RKO (cell line): Measurements from ENCODE around the gene HIPK2.

ENCODE experiments used
- DNase-seq: peaks from one replicate; pipeline ENCODE4 v3.0.0-alpha.2; 2016; ENCODE audit warnings: low spot score

HIPK2 gene

GRCh38 chr7:139783647-139784385, 6.0 kb upstream of the HIPK2 start:
- DNase-seq: peak; percentile 61

DNA sequence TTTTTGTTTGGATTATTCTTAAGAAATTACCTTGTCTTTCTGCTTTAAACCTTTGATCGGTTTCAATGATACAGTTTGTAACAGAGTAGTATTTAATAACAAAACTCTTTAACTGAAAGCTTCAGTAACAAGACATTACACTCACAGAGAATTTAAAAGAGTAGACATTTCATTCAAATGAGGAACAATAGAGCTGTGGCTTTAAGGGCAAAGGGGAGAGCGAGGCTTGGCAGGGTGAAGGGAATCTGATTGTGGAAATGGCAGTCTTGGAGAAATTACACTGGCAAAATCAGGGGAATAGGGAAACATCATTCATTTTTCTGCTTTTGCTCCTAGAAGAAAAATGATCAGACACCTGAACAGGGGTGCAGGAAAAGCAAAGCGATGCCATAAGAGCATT, 5.1 kb upstream of the HIPK2 start:
- no peak for DNase-seq

DNA sequence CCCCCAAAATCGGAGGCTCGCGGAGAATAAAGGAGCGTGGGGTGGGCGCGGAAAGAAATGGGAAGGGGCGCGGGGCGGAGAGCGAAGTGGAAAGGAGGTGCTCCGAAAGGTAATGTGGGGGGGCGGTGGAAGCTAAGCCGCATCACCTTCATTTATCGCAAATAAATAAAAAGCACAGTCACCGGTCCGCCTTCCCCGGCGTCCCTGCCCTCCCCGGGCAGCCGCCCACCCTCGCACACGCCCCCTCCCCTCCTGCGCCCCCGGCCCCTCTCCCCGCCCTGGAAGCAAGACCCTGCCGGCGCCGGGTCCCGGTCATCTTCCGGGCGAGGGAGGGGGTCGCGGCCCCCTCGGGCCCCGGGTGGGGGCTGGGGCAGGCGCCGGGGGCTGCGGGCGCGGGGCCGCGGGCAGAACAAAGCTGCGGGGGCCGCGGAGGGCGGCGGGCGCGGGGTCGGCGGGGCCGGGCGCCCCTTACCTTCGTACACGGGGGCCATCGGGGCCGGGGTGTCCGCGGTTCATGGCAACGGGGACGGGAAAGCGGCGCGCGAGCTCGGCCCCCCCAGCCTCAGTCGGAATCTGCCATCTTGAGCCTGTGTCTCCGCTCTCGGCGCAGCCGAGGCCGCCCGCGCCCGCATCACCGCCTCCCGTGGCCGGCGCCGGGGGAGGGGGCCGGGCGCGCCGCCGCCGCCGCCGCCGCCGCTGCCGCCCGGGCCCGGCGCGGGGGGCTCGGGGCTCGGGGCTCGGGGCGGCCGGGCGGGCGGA, 486 bp downstream of the HIPK2 start:
- peak; percentile 44 for DNase-seq

DNA sequence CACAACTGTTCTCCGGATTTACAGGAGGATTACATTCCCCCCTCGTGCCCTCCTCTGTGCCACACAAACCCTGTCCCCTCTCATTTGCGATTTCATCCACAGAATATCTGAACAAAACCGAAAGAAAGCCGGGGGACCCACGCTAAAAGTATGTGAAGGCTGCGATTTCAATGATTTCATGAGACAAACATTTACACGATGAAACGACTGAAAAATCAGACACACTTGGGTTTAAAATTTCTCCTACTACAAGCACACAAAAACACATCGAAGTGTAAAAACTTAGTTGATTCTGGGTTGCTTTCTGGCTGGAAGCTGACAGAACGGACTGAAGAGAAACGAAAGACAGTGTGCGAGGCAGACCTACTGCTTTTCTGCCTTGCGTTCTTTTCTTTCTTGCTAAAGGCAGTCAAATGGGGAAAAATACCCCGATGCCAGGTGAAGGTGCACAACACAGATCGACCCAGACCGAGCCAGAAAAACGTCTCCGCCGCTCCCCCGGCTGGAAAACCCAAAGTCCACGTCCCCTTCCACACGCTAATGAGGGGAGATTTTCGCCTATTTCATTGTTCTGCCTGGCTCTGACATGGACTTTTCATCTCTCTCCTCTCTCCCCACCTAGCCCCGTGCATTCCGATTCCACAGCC, 1.2 kb downstream of the HIPK2 start:
- peak; percentile 68 for DNase-seq

- DNase-seq: peak; percentile 89
Measured at GRCh38 chr7:139775829-139776266, 1.9 kb downstream of the HIPK2 start.

- peak; percentile 69 for DNase-seq
Measured at GRCh38 chr7:139774376-139774775, 3.4 kb downstream of the HIPK2 start.

DNA sequence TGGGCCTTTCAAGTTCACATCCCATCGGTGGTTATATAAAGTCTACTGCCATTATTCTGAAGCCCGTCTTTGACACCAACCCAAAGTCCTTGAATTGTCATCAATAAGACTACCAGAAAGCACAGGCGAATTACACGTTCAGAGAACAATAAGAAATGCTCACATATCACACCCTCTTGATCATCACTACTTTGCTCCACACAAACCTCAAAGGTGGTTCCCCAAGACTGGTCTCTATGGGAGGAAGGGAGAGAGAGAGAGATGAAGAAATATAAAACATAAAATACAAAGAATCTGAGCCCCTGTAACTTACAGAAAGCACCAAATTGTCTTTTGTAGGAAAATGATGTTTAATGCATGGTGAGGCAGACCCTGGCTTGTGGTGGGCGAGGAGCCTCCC, 4.4 kb downstream of the HIPK2 start:
- DNase-seq: no peak

DNA sequence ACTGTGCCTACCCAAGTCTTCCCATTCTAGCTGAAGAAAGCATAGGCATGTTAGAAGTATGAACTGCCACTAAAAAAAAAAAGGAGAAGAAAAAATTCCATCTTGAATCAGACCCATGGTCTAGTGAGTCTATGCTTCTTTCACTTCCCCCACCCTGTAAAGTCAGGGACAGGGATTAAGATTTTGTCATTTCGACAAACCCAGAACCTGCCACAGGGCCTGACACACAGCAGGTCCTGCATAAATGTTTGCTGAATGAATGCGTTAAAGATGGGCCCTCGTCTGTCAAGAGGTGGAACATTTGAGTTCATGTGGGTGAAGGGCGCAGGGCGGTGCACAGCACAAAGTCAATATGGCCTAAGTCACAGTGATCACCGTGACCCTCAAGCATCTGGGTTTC, 4.9 kb downstream of the HIPK2 start:
- no peak for DNase-seq

DNA sequence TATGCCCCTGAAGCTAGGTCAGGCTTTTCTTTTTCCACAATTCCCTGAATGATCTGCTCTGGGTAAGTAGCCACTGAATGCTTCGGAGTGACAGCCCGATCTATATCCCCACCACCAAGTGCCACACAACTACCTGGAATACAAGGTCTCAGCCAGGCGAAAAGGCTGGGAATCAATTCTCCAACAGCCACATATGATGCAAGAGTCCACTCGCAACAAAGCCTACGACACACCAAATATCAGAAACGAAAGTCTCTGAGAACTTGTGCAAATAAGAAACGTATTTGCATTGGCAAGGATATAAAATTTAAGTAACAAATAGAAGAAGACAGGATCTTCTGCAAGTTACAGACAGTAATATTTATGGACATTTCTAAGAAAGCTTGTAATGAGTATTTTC, 5.7 kb downstream of the HIPK2 start:
- no peak for DNase-seq

DNA sequence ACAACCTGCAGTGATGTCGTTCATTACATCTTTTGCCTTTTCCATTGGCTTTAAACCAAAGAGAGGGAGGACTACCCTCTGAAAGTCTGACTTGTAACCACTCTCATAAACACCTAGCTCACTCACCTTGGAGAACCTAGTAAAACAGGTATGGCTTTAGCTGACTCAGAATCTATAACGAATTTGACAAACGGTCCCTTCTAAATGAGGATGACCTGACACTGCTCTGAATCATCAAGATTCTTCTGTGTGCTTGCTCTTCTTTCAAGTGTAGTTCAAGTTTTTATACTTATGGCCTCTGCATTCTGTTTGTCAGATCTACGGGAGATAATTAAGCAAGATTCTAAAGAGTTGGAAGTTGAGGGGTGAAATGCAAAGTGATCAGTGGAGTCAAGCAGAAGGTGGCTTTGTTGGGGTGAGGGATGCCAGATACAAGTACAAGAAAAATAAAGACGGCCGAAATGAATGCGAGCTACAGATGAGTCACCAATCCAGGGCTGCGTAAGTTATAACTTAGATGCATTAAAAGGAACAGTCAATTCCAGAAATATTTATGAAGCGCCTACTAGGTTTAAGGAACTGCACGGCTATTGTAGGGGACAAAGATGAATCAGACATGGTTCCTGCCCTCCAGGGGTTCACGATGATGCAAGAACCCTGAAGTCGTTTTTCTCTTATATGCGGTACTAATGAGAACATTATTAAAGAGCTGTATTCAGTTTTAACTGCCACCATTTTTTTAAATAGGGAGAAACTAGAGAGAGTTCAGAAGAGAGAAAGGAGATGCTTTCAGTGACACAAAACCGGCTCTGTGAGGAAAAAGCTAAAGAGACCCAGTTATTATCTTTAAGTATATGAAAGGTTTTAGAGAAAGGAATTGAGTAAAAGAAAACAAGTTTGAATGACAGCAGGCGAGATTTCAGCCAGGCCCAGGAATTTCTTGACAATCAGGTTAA, 6.5 kb downstream of the HIPK2 start:
- no peak for DNase-seq

DNA sequence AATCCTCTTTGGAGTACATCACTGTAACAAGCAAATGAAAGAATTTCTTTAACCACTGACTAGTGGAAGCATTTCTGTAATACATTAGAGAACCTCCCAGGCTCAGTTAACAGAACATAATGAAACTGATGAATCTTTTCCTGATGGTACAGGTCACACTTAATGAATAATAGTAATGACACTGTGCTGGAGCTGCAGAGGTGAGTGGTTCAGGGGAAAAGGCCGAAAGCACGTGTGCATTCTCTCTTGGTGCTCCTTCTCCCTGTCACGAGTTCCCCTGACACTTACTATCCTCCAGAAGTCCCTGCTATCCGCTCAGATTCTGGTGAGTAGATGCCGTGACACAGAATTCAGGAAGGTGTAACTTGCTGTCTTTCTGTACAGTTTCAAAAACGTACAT, 8.0 kb downstream of the HIPK2 start:
- DNase-seq: no peak

- no peak for DNase-seq
Measured at GRCh38 chr7:139769066-139769465, 8.7 kb downstream of the HIPK2 start.

GRCh38 chr7:139768249-139768824, 9.5 kb downstream of the HIPK2 start:
- DNase-seq: no peak

DNA sequence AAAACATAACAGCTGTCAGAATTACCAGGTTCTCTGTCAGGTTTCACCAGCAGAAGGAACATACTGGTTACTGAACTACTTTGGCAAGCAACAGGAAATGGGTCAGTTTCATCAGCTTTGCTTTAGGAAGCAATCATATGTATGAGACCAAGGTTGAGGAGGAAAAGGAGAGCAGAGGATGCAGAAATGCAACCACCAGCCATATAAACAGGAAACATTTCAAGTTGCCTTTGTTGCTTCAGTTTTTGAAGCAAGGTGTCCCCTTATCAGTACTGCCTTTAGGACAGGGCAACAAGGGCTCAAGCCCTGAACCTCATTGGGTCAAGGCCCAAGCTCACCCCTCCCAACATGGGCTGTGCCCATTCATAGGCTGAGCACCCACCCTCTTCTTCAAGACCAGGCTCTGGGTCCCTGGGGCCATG, 10.2 kb downstream of the HIPK2 start:
- no peak for DNase-seq

DNA sequence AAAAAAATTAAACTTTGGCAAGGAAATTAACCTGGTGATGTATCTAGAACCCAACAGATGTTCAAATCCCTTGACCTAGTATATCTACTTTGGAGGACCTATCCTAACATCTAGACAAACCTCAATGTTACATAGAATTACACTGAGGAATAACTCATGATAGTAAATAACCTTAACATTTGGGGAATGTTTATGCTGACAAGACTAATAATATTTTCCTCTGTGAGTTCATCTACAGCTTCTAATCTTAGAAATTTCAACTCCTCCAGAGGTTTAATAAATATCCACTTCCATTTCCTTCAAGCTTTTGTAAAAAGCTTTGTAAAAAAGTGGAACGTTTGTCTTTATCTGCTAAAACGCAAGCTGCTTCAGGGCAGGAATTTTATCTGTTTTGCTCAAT, 12.7 kb downstream of the HIPK2 start:
- DNase-seq: no peak

- DNase-seq: no peak
Measured at GRCh38 chr7:139763330-139763729, 14.5 kb downstream of the HIPK2 start.

- no peak for DNase-seq
Measured at GRCh38 chr7:139762886-139763285, 14.9 kb downstream of the HIPK2 start.

DNA sequence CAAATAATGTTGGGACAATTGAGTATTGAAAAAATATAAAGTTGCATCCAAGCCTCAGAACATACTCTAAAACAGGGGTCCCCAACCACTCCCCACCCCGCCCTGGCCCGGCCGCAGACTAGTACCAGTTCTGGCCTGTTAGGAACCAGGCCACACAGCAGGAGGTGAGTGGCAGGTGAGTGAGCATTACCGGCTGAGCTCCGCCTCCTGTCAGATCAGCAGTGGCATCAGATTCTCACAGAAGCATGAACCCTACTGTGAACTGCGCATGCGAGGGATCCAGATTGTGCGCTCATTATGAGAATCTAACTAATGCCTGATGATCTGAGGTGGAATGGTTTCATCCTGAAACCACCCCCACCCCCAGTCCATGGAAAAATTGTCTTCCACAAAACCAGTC, 19.4 kb downstream of the HIPK2 start:
- DNase-seq: no peak

DNA sequence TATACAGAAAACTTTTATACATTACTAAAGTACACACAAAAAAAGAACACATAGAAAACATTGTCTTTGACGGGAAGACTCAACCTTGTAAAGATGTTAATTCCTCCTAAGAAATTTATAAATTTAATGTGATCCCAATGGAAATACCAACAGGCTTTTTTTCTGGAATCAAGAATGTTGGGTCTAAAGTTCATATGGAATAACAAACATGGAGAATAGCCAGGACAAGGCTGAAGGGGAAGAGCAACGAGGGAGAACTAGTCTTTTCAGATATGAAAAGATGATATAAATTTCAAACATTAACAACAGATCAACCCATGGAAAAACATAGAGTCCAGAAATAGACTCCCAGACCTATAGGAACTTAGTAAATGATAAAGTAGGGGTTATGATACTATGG, 19.8 kb downstream of the HIPK2 start:
- no peak for DNase-seq

- no peak for DNase-seq
Measured at GRCh38 chr7:139753693-139754111, 24.1 kb downstream of the HIPK2 start.

DNA sequence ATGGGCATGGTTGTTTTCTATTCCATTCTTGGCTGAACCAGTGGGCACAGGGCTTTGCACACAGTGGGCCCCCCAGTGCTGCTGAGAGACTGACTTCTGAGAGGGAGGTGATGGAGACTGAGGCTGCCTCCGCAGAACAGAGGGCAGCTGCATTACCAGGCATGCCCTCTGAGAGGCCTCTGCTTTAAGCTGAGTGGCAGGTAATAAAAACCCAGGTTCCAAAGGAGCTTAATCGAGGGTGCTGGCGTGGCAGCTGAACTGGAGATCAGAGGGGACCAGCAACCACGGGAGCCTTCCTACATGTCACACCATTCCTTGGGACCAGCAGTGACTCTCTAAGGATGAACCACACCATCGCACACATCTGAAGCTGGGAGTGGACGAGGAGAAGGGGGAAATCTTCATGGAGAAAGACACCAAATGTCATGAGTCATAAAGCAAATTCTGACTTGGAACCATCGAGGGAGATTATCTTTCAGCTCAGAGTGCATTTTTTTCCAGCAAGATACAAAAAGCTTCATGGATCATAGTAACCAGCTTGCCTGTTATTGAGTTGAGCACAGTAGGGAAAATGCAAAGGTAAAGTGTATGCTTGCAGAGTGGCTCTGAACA, 24.6 kb downstream of the HIPK2 start:
- DNase-seq: no peak
